ENCODE results near the gene KMT2B.

Gene KMT2B

DNA sequence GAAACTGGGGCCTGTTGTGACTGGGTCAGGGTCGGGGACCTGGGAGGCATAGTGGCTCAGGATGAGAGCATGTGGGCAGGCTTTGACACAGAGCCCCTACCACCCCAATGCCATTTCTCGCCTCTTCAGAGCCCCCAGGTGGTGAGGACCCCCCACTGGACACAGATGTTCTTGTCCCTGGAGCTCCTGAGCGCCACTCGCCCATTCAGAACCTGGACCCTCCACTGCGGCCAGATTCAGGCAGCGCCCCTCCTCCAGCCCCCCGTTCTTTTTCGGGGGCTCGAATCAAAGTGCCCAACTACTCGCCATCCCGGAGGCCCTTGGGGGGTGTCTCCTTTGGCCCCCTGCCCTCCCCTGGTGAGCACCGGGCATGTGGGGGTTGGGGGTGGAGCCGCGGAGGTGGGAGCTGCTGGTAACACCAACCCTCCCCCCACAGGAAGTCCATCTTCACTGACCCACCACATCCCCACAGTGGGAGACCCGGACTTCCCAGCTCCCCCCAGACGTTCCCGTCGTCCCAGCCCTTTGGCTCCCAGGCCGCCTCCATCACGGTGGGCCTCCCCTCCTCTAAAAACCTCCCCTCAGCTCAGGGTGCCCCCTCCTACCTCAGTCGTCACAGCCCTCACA is 14.1 kb downstream of the KMT2B start:
- no peak for FAIRE-seq
- TF ChIP-seq TAF1 (IDR thresholded peaks at IDR 0.05; ENCODE audit: low read depth, low read length): no peak
- no peak for TF ChIP-seq POLR2AphosphoS5 (IDR thresholded peaks at IDR 0.05; ENCODE audit: low read depth, low read length)
- TF ChIP-seq PAX5 (IDR thresholded peaks at IDR 0.05; ENCODE audit: insufficient read depth, low read length, severe bottlenecking): no peak
- no peak for TF ChIP-seq POLR2A (IDR thresholded peaks at IDR 0.05; ENCODE audit: low read depth, low read length)
- no peak for TF ChIP-seq POU2F2 (IDR thresholded peaks at IDR 0.05; ENCODE audit: low read depth, low read length)
- TF ChIP-seq SPI1 (IDR thresholded peaks at IDR 0.05; ENCODE audit: low read depth, low read length): no peak
- no peak for DNase-seq (ENCODE audit: insufficient read length, low spot score)

DNA sequence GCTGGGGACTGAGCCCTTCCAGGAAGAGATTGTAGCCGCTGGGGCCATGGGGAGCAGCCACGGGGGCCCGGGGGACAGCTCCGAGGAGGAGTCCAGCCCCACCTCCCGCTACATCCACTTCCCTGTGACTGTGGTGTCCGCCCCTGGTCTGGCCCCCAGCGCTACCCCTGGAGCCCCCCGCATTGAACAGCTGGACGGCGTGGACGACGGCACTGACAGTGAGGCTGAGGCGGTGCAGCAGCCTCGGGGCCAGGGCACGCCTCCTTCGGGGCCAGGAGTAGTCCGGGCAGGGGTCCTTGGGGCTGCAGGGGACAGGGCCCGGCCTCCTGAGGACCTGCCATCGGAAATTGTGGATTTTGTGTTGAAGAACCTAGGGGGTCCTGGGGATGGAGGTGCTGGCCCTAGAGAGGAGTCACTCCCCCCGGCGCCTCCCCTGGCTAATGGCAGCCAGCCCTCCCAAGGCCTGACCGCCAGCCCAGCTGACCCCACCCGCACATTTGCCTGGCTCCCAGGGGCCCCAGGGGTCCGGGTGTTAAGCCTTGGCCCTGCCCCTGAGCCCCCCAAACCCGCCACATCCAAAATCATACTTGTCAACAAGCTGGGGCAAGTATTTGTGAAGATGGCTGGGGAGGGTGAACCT is 14.9 kb downstream of the KMT2B start:
- TF ChIP-seq POLR2AphosphoS5 (IDR thresholded peaks at IDR 0.05; ENCODE audit: low read depth, low read length): no peak
- no peak for TF ChIP-seq POLR2A (IDR thresholded peaks at IDR 0.05; ENCODE audit: low read depth, low read length)
- no peak for TF ChIP-seq PAX5 (IDR thresholded peaks at IDR 0.05; ENCODE audit: insufficient read depth, low read length, severe bottlenecking)
- TF ChIP-seq TAF1 (IDR thresholded peaks at IDR 0.05; ENCODE audit: low read depth, low read length): no peak
- TF ChIP-seq SPI1 (IDR thresholded peaks at IDR 0.05; ENCODE audit: low read depth, low read length): no peak
- no peak for TF ChIP-seq POU2F2 (IDR thresholded peaks at IDR 0.05; ENCODE audit: low read depth, low read length)
- FAIRE-seq (no peak), DNase-seq (ENCODE audit: insufficient read length, low spot score) (no peak)

DNA sequence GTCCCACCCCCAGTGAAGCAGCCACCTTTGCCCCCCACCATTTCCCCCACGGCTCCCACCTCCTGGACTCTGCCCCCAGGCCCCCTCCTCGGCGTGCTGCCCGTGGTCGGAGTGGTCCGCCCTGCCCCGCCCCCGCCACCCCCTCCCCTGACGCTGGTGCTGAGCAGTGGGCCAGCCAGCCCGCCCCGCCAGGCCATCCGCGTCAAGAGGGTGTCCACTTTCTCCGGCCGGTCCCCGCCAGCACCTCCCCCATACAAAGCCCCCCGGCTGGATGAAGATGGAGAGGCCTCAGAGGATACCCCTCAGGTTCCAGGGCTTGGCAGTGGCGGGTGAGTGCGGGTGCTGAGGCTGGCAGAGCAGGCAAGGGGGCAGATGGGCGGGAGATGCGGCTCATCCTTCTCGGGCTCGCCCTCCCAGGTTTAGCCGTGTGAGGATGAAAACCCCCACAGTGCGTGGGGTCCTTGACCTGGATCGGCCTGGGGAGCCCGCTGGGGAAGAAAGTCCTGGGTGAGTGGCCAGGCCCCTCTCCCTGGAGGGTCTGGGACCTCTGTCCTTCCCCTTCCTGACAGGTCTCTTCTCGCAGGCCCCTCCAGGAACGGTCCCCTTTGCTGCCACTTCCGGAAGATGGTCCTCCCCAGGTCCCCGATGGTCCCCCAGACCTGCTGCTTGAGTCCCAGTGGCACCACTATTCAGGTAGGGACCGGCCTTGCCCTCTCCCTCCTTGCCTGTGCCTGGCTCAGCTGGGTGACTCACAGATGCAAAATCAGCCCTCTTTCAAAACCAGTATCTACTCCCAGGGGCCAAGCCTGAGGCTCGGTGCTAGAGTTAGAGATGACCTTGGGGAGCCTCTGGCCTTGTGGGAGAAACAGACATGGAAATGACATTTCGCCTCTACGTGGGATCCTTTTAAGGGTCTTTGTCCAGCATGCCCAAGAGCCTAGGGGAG is 15.7 kb downstream of the KMT2B start:
- DNase-seq (ENCODE audit: insufficient read length, low spot score) (no peak), FAIRE-seq (no peak)
- TF ChIP-seq POLR2AphosphoS5 (IDR thresholded peaks at IDR 0.05; ENCODE audit: low read depth, low read length) (no peak), POLR2A (IDR thresholded peaks at IDR 0.05; ENCODE audit: low read depth, low read length) (no peak)

DNA sequence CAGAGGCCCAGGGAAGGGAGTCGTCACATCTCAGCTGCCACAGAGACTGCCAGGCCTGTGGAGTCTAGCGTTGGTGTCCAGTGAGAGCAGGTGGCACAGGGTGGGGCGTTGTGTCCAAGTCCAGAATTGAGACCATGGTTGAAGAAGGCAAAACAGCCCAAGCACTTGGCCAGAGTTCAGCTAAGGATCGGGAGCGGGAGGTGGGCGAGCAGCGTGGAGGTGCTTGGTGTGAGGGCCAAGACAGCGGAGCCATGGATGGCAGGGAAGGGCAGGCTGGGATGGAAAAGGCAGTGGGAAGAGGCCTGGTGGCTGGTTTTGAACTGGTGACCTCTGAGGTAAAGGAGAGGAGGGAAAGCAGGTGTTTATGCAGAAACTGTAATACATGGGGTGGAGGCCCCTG is 16.5 kb downstream of the KMT2B start:
- TF ChIP-seq POLR2AphosphoS5 (IDR thresholded peaks at IDR 0.05; ENCODE audit: low read depth, low read length) (0 out of 2 replicates have a peak, but pooled peaks have one; percentile 41), TAF1 (IDR thresholded peaks at IDR 0.05; ENCODE audit: low read depth, low read length) (no peak)
- no peak for FAIRE-seq

DNA sequence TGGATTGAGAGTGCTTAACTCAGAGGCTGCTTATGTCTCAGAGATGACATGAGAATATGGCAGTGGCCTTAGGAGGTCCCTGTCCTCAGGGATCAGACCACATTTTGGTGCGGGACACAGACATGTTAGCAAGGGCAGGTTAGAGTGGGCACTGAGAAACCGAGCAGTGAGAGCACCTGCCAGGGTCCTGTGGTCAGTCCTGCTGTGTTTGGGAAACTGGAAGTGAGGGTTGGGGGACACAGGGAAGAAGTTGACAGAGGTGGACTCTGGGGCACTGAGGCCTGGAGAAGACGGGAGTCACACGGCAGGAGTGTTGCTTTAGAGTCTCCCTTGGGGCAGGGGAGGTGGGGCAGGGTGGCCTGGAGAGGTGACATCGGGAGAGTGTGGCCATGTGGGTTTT is 17.1 kb downstream of the KMT2B start:
- no peak for FAIRE-seq

More for the DNA sequence above, 16.5 kb downstream of the KMT2B start:
- no peak for DNase-seq (ENCODE audit: insufficient read length, low spot score)

DNA sequence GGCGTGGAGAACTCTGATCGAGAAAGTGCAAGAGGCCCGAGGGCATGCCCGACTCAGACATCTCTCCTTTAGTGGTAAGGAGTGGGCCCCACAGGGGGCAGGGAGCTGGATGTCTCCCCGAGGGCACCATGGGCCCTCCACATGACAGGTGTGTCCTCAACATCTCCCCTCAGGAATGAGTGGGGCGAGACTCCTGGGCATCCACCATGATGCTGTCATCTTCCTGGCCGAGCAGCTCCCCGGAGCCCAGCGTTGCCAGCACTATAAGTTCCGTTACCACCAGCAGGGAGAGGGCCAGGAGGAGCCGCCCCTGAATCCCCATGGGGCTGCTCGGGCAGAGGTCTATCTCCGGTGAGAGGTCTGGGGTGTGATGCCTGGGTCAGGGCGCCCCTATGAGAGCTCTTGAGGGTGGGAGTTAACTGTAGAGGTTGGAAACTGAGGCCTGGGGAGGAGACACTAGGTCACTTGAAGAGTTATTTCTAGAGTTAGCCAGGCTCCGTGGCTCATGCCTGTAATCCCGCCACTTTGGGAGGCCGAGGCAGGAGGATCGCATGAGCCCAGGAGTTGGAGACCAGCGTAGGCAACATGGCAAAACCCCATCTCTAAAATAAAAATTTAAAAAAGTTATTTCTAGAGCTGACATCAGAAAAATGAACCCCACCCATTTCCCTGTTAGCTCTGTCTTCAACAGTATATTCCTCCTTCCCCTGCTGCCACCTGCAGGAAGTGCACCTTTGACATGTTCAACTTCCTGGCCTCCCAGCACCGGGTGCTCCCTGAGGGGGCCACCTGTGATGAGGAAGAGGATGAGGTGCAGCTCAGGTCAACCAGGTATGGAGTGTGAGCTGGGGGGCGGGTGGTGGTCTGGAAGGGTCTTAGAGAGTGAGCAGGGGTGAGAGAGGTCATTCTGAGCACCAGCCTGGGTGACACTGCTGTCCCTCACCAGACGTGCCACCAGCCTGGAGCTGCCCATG is 19.4 kb downstream of the KMT2B start:
- TF ChIP-seq POU2F2 (IDR thresholded peaks at IDR 0.05; ENCODE audit: low read depth, low read length): no peak
- no peak for TF ChIP-seq SPI1 (IDR thresholded peaks at IDR 0.05; ENCODE audit: low read depth, low read length)
- no peak for TF ChIP-seq TAF1 (IDR thresholded peaks at IDR 0.05; ENCODE audit: low read depth, low read length)
- no peak for TF ChIP-seq PAX5 (IDR thresholded peaks at IDR 0.05; ENCODE audit: insufficient read depth, low read length, severe bottlenecking)
- TF ChIP-seq POLR2A (IDR thresholded peaks at IDR 0.05; ENCODE audit: low read depth, low read length): 0 out of 2 replicates have a peak, but pooled peaks have one; percentile 20
- no peak for TF ChIP-seq POLR2AphosphoS5 (IDR thresholded peaks at IDR 0.05; ENCODE audit: low read depth, low read length)
- DNase-seq (ENCODE audit: insufficient read length, low spot score) (peak; percentile 36), FAIRE-seq (peak; percentile 33)

More for the DNA sequence above, 17.1 kb downstream of the KMT2B start:
- DNase-seq (ENCODE audit: insufficient read length, low spot score): no peak
- TF ChIP-seq SPI1 (IDR thresholded peaks at IDR 0.05; ENCODE audit: low read depth, low read length): no peak
- TF ChIP-seq POLR2AphosphoS5 (IDR thresholded peaks at IDR 0.05; ENCODE audit: low read depth, low read length): no peak
- TF ChIP-seq POLR2A (IDR thresholded peaks at IDR 0.05; ENCODE audit: low read depth, low read length): no peak
- TF ChIP-seq POU2F2 (IDR thresholded peaks at IDR 0.05; ENCODE audit: low read depth, low read length): no peak
- TF ChIP-seq TAF1 (IDR thresholded peaks at IDR 0.05; ENCODE audit: low read depth, low read length): no peak
- no peak for TF ChIP-seq PAX5 (IDR thresholded peaks at IDR 0.05; ENCODE audit: insufficient read depth, low read length, severe bottlenecking)

DNA sequence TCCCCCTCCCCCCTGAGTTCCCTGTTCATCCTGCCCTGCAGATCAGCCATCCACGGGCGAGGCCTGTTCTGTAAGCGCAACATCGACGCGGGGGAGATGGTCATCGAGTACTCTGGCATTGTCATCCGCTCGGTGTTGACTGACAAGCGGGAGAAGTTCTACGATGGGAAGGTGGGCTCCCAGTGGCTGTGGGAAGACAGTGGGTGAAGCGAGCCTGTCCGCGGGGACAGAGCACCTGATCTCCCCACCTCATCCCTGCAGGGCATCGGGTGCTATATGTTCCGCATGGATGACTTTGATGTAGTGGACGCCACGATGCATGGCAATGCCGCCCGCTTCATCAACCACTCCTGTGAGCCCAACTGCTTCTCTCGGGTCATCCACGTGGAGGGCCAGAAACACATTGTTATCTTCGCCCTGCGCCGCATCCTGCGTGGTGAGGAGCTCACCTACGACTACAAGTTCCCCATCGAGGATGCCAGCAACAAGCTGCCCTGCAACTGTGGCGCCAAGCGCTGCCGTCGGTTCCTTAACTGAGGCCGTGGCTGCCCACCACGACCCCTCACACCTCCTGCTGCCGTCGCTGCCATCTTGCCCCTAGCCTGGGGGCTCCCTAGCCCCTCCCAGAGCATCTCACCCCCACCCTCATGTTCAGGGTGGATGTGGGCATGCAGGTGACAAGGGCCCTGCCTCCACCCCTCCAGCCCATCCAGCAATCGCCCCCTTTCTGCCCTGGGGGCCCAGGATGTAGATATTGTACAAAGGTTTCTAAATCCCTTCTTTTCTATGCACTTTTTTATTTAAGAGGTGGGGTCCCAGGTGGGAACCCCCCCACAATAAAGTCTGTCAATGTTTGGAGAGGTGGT is 20.5 kb downstream of the KMT2B start:
- DNase-seq (ENCODE audit: insufficient read length, low spot score): peak; percentile 9
- no peak for FAIRE-seq
- TF ChIP-seq POLR2AphosphoS5 (IDR thresholded peaks at IDR 0.05; ENCODE audit: low read depth, low read length) (0 out of 2 replicates have a peak, but pooled peaks have one; percentile 64), TAF1 (IDR thresholded peaks at IDR 0.05; ENCODE audit: low read depth, low read length) (no peak)

DNA sequence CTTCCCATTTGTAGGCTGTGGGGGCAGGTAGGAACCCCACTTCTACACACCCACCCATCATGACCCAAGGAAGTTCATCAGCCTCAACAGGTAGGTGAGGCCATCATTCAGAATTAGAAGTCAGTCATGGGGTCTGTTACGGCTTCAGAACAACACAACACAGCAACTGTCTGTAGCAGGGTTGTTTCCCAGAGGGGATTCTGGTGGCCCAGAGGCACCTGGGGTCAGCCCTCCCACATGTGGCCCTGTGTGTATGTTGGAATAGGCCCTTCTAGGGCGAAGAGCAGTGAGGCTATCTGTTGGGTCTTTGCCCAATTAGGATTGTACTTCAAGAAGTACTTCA is 21.1 kb downstream of the KMT2B start:
- TF ChIP-seq POU2F2 (IDR thresholded peaks at IDR 0.05; ENCODE audit: low read depth, low read length) (no peak; the same call in 1 of the 2 replicates), TAF1 (IDR thresholded peaks at IDR 0.05; ENCODE audit: low read depth, low read length) (no peak), SPI1 (IDR thresholded peaks at IDR 0.05; ENCODE audit: low read depth, low read length) (no peak), POLR2A (IDR thresholded peaks at IDR 0.05; ENCODE audit: low read depth, low read length) (no peak), POLR2AphosphoS5 (IDR thresholded peaks at IDR 0.05; ENCODE audit: low read depth, low read length) (no peak), PAX5 (IDR thresholded peaks at IDR 0.05; ENCODE audit: insufficient read depth, low read length, severe bottlenecking) (no peak)
- DNase-seq (ENCODE audit: insufficient read length, low spot score): peak; percentile 19
- no peak for FAIRE-seq

Measured in GM12891 (cell line).